Coronary artery (tissue), 2 donors: Measurements from ENCODE around the gene WWC2.

Experiments used
- DNase-seq: peaks from one replicate; pipeline ENCODE4 v3.0.0-alpha.2; 2017; ENCODE audit warnings: low spot score
- H3K27ac ChIP-seq, 2 donors: fragments of 200-600 bp; sonication (generic); one replicate each; pipeline ENCODE4 v1.5.1; 2016 to 2019
- H3K4me3 ChIP-seq: fragments of 200-600 bp; sonication (generic); 2 replicates; pipeline ENCODE4 v1.5.1; 2016; ENCODE audit warnings: mild to moderate bottlenecking, moderate library complexity
- CTCF ChIP-seq: fragments of 200-600 bp; sonication (generic); IDR thresholded peaks from one replicate; pipeline ENCODE4 v1.5.1; 2019; ENCODE audit warnings: antibody characterized with exemption

Gene WWC2

GRCh38 chr4:183347146-183347545 lies 248.1 kb downstream of the WWC2 start:
- Histone ChIP-seq H3K27ac (no peak overlapping the region), H3K4me3 (no peak overlapping the region)
- DNase-seq = peak; percentile 41
- TF ChIP-seq CTCF = no peak

- Histone ChIP-seq H3K27ac (no peak overlapping the region), H3K4me3 (no peak overlapping the region)
- no peak for TF ChIP-seq CTCF
- DNase-seq = no peak
These were observed 248.5 kb downstream of the WWC2 start for GRCh38 chr4:183347566-183347965.

- DNase-seq = peak; percentile 19
- H3K4me3 ChIP-seq = no peak overlapping the region
- TF ChIP-seq CTCF = no peak
- H3K27ac ChIP-seq = no peak overlapping the region
These were observed 249.1 kb downstream of the WWC2 start for GRCh38 chr4:183348136-183348535.

GRCh38 chr4:183348706-183349659 lies 249.9 kb downstream of the WWC2 start:
- no peak for DNase-seq
- Histone ChIP-seq H3K27ac (no peak overlapping the region), H3K4me3 (no peak overlapping the region)
- TF ChIP-seq CTCF = no peak

GRCh38 chr4:183349673-183350072 lies 250.6 kb downstream of the WWC2 start:
- DNase-seq = no peak
- Histone ChIP-seq H3K27ac (no peak overlapping the region), H3K4me3 (no peak overlapping the region)
- no peak for TF ChIP-seq CTCF

- no peak for TF ChIP-seq CTCF
- H3K27ac ChIP-seq = no peak overlapping the region
- DNase-seq = no peak
- H3K4me3 ChIP-seq = no peak overlapping the region
These were observed 251.4 kb downstream of the WWC2 start for GRCh38 chr4:183350317-183351071.
